GM18858 (cell line): ENCODE results near the gene TBC1D22A.

Experiments used
- ATAC-seq: cut with Tn5 transposase; IDR thresholded peaks from one replicate; pipeline ENCODE4 v1.9.1; 2021; ENCODE audit not compliant: unreplicated experiment

The TBC1D22A gene

DNA sequence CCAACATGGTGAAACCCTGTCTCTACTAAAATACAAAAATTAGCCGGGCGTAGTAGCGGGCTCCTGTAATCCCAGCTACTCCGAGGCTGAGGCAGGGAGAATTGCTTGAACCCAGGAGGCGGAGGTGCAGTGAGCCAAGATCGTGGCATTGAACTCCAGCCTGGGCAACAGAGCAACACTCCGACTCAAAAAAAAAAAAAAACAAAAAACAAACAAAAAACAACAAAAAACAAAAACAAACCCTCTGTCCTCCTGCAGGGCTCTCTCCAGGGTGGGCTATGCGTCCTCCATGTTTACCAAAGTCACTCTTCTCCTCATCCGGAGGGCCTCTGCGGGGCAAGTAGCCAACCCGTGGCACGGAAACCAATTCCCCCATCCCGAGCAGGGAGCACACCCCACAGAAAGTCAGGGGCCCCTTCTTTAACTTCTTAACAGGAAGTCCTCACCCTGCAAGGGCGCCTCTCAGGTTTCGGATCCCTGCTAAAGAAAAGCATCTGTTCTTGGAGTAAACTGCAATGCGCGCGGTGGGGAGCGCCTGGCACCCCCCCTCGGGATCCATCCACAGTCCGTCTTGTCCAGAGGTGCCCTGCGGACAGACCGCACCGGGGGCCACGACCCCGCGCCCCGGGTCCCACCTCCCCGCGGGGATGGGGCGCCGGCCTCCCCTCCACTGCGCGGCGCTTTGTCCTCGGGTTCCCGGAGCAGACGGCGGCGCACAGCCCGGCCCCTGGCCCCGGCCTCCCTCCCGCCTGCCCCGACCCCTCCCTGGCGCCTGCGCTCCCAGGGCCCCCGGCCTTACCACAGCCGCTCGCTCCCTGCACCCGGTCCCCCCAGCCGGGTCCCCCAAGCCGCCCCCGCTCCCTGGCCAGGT lies 25.1 kb upstream of the TBC1D22A start:
- no peak for ATAC-seq

DNA sequence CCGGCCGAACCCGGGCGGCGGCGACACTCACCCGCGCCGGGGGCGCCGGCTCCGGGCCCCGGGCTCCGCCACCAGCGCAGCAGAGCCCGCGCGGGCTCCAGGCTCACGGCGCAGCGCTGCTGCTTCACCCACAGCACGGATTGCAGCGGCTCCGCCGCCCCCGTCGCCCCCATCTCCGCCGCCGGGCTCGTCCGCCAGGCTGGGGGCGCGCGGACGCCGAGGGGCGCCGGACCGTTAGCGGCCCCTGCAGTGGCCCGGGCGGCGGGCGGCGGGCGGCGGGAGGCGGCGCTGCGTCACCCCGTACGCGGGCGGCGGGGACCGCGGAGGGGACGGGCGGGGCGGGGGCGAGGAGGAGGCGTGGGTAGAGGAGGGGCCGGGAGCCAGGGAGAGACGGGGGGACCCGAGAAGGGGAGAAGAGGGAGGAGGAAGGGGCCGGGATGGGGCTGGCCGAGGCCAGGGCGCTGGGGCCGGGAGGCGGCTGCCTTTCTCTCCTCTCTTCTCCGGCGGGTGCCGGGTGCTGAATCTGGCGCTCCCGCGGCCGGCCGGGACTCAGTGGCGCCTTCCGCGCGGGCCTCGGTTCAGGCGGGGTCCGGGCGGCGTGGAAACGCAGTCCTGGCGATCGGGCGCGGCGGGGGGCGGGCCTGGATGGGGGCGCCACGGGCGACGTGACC lies 24.3 kb upstream of the TBC1D22A start, which contains the start of gene CERK:
TSS of gene CERK (minus strand) at position 277 of the 671 bp plus-strand sequence. CDS start at position 173, 104 bp downstream.
- ATAC-seq = no peak

DNA sequence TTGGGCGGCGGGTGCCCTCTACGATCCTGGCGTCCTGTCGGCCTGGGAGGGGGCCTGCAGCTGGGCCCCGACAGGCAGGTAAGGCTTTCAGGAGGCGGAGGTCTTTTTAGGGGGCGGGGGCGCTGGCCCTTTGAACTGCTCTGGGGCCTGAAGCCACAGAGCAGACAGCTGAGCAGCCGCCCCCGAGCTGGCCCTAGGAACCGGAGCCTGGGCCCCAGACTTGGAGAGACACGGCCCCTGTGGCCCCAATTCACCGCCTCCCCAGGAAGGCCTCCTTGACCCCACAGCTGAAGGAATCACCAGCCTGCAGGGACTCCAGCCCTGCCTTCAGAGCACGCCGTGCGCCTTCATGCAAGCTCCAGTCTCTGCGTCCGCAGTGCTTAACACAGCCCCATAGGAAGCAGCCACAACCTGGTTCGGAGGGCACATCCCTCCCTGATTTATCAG lies 23.8 kb upstream of the TBC1D22A start:
- ATAC-seq = no peak

DNA sequence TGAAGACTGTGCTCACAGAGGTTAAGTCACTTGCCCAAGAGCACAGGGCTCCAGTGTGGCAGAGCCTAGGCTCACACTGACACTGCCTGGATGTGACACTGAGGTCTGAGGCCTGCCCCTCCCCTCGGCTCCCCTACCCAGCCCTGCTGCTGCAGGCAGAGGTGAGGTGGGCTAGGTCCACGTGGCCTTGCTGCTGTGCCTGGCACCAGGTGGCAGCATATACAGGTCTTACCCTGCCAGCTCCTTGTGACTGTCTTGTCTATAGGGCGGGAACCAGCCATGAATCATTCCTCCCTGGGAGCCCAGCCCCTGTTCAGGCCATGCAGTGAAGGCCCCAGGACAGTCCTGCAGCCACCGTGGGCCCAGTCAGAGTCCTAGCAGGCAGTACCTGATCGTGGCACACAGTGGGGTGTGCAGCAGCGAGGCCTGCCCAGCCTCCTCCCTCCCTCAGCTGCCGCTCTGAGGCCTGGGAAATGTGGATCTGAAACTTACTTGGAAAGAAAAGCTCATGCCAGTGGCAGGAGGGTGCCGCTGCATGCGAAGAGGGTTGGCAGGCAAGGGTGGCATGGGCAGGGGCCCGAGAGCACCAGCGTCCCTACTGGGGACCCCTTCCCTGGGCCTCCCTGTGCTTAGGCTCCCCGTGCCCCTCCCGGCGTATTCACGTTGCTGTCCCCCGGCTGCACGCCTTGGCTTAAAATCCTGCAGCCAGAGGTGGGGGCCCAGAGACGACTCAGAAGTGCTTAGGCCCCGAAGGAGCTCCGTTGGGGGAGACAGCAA lies 23.2 kb upstream of the TBC1D22A start:
- no peak for ATAC-seq

DNA sequence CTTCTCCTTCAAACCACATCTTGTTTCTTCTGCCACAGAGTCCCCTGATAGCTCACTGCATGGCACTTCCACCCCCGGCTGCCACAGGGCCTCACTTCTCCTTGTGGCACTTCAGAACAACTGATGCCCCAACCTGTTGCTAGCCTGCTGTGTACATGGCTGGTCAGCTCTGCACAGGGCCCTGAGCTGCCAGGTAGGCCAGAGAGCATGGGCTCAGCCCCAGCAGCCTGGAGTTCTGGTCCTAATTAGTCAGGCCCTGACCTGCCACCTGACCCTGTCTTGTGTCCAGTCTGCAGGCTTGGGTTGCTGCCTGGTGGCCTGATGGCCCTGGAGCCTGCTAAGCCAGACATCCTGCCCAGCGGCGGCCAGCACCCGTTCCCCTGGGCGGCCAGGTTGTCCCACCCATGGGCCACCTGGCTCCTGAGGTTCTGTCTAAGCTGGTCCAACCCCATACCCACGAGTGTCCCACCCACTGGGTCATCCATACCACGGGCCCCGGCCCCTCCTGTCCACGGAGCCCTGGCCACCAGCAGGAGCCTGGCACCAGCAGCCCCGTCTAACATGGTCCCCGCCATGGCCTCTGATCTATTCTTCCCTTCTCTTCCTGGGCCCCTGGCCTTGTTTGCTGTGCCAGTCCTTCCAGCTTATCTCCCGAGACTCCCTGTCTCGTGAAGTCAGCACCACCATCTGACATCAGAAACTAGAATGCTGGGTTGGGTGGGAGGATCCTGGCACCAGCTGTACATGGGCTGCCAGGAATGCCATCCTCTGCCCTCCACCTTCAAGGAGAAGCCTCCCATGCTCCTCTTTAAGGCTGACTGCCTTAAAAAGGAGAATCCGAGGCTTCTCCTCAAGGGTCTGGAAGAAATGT lies 21.3 kb upstream of the TBC1D22A start:
- ATAC-seq = no peak

DNA sequence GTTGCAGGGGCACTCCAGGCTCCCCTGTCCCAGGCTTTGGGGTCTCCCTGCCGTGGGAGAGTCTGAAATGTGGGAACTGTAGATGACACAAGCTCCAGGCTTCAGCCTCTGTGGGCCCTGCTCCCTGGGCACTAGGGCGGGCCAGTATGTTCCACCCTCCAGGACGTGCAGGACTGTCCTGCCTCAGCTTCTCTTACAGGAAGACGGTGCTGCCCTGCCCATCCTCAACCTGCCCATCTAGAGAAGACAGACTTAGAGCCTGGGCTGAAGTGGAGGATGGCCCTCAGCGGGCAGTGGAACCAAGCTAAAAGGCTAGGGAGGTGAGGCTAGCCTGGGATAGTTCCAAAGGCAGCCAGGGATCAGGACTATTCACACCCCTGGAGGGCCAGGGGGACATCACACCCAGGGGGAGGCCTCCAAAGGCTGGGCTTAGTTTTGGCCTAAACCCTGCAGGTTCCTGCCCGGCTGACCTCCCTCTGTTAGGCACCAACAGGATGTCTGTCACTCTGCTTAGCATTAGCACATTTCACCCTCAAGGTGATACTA lies 20.4 kb upstream of the TBC1D22A start:
- ATAC-seq = no peak

DNA sequence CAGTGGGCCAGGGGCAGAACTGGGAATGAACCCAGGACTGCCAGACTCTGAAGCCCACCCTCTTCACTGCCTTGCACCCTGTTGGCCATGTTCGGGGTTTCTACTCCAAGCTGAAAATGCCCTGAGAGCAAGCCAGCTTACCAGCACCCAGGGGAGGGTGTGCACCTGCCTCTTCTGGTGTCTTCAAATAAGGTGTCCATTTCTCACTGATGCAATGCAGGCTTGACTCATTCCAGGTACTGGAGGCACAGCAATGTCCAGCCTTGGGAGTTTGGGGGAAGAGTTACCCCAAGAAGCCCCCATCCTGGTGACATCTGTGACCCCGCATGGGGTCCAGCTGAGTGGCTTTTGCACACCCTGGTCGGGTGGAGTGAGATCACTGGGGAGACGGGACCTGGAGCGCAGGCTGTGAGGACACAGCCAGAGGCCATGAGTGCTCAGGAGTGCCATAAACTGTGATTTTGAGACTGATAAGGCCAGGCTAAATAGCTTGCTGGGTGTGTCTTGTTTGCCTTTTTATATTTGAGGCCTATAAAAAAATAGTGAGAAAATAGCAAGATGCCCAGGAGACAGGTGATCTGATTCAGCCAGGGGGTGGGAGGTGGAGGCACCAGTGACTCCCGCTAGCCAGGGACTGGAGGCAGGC lies 19.8 kb upstream of the TBC1D22A start:
- no peak for ATAC-seq

DNA sequence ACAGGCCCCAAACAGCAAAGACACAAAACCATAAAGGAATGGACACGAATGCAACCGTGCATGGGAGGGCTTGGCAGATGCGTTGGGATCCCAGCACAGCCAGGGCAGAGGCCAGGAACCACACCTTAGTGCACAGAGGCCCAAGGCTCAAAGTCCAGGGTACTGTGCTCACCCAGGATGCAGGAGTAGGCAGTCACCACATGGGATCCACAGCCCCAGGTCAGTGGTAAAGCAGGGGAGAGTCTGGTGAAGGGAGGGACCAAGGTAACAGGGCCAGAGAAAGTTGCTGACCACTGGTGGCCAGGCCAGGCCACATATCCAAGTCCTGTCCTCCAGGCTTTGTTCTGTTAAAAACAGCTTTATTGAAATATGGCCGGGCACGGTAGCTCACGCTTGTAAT lies 17.9 kb upstream of the TBC1D22A start:
- ATAC-seq = no peak

DNA sequence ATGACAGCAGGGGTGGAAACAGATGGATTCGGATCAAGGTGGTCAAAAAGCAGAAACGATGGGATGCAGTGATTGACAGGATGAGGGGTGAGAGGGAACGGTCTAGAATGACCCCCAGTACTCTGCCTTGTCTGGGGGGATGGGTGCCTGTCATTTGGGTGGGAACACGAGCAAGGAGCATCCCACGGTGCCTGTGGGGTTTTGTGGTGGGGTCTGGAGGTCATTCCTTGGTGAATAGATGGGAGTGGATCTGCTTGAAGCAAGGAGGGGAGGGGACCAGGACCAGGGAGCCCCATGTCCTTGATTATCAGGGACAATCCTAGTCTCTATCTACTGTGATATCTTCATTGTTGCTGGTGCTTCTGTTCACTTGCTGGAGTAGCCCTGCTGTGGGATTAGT lies 16.3 kb upstream of the TBC1D22A start:
- ATAC-seq = no peak

DNA sequence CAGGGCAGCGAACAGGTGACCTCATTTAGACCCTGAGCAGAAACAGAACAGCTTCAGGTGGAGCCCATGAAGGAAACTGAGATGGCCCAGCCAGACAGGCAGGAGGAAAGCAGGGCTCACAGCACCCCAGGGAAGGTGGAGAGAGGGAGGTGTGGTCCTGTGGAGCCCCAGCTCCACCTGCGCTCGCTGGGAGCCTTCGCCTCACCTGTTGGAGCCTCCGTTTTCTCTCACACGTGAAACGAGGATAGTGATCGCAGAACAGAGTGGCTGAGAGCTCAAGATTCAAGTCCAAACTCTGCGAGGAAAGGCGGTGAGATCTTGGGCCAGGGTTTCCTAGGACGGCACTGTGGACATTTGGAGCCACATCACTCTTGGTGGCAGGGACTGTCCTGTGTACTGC lies 15.8 kb upstream of the TBC1D22A start:
- ATAC-seq = no peak

DNA sequence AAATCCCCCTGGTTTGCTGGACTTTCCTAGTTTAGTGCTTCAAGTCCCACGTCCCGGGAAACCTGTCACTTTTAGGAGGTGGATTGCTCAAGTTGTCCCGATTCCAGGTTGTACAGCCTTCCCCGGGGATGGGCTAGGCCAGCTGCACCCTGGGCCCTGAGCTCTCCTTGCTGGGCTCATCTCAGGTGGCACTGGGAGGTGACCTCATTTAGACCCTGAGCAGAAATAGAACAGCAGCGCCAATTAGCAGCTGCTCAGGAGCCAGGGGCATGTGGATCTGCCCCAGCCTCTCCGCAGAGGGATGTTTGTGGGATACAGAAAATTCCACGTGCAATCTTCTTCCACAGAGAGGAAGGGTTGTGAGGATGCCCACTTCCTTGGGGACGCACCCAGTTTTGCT lies 14.8 kb upstream of the TBC1D22A start:
- ATAC-seq = no peak

DNA sequence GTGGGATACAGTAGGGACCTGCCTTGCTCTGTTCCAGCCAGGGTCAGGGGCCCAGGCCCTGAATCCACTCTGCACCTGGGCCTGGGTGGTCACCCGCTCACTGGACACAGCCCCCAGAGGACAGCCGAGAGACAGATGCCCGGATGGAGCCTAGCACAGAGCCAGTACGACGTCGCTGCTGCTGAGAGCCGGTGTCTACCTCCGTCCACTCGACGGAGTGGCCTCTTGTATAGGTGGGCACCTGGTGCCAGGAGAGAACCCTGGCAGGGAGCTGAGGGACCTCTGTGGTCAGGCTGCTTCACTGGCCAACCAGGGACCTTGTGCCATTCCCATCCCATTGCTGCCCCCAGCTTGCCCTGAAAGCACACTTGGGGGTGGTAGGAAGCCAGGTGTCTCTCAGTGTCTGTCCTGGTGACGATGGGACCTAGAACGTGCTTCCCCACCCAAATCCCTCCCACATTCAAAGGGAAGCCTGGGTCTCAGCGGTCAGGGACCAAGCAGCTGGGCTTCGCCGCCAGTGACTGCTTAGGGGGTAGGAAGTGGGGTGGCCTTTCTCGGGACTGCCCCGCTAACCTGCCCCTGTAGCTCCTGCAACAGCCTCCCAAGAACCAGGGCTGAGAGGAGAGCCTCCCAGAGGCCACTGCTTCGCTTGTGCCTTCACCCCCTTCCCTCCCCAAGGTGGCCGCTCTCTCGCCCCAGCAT lies 14.1 kb upstream of the TBC1D22A start:
- ATAC-seq = no peak

DNA sequence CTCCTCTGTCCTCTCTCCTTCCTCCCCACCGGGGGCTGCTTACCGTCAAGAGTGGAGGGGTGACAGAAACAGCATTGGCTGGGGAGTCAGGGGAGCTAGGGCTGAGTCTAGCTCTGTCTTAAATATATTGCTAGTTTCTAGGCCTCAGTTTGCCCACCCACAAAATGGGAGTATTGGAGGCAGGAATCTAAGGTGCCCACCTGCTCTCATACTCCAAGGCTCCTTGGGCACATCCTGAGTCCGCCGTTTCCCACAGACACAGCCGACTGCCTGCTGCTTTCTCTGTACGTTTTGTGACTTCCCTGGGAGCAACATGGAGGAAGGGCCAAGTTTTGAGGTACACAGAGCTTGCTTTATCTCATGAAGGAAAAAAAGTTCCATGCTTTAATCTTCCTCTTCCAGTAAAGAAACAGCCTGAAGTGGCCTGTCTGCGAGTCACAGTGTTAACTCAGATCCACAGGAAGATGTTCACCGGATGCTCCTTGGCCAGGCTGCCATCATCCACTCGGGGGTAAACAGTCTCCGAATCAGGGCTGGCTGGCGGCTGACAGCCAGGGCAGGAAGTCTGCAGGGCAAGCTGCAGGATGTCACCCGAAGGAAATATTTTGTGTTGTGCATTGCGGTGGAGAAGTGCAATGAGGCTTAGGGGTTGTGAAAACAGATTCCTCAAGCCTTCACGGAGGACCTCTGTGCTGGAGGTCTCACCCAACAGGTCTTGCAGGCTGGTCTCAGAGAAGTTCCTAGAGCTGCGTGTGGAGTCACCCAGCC lies 13.4 kb upstream of the TBC1D22A start:
- ATAC-seq = no peak

DNA sequence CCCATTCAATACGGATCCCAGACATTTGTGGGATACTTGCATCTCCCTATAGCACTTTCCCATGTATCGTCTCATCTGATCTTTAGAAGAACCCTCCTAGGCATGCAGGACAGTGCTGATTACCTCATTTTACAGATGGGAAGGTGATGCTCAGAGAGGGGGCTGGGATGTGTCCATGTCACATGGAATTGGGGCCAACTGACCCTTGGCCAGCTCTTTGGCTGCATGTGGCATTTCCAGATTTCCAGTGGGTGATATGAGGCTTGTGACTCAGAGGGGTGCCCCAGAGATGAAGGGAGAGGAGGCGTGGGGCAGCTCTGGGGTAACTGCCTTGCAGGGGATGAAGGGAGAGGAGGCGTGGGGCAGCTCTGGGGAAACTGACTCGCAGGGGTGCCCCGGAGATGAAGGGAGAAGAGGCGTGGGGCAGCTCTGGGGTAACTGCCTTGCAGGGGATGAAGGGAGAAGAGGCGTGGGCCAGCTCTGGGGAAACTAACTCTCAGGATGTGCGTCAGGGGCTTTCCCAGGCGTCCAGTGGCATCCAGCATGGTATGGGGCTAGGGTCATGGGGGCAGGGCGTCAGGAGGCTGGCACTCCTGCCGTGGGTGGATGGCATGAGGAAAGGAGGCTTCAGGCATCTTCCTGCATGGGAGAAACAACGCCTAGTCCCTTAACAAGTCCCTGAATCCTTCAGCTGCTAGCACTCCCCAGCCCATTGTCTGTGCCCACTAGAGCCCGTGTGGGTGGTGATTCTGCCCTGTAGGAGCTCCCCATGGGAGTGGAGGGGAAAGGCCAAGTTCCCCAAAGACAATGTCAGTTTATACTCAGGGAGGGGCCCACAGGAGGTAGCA lies 12.5 kb upstream of the TBC1D22A start:
- ATAC-seq = no peak

DNA sequence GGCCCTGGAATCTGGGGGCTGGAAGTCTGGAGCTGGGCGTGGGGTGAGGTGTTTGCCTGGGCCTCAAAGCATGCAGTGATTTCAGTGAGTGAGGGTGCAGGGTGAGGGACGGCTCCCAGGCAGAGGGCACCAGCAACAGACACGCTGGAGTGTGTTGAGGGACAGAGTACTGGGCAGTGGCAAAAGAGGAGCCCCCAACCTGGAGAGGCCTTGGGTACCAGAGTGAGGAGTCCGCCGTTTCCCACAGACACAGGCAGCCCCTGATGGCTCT lies 12.0 kb upstream of the TBC1D22A start:
- no peak for ATAC-seq

DNA sequence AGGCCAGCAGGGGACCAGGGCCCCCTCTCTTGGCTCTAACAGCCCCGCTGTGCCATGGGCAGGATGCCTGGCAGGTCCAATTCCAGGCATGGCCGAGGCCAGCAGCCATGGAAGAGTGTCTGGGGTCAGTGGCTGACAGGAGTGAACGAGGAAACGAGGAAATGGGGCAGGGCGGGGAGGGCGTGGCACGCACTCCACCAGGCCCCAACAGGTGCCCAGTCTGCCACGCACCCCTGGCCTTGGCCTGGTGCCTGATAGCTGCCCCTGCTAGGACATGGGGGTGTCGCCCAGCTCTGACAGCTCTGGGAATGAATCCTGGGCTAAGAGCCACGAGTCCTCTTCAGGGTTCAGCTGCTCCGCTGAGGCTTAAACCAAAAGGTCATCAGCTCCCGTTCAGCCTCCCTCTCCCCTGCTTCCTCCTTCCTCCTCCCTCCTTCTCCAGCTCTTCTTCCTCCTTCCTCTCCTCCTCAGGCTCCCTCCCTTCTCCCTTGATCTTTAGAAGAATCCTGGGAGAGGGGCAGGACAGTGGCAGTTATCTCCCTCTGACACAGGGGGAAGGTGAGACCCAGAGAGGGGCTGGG lies 11.5 kb upstream of the TBC1D22A start:
- no peak for ATAC-seq

DNA sequence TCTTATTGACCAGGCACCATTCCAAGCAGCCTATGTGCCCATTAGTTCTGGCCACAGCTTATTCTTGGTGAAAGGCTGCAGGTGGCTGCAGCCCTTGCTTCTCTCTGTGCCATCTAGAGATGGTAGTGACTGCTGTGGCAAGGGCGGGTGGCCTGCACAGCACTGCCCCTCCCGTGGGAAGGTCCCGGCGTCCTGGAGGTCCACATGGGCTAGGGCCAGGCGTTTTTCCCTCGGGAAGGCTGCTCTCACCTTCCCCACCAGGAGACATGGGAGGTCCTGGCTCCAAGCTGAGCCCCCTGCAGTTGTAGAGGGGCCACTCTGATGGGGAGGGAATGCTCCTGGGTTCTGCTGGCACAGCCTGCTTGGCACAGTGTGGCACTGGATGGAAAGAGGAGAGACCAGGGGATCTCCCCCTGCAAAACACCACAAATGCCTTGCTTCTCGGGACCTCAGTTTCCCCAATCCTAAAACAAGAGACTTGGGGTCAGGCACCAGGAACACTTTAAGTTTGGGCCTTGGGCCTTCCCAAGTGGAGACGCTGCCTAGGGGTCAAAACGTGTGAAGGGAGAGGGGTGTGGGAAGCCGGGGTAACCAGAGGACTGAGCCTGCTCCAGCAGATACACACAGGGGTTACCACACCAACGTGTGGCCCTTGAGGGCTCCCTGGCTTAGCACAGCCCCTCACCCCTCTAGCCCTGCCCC lies 10.0 kb upstream of the TBC1D22A start:
- no peak for ATAC-seq
